ENCODE data around the gene CDH4.
A peak's percentile ranks its signal among the peaks of the same experiment; 100 is the strongest.

The CDH4 gene

DNA sequence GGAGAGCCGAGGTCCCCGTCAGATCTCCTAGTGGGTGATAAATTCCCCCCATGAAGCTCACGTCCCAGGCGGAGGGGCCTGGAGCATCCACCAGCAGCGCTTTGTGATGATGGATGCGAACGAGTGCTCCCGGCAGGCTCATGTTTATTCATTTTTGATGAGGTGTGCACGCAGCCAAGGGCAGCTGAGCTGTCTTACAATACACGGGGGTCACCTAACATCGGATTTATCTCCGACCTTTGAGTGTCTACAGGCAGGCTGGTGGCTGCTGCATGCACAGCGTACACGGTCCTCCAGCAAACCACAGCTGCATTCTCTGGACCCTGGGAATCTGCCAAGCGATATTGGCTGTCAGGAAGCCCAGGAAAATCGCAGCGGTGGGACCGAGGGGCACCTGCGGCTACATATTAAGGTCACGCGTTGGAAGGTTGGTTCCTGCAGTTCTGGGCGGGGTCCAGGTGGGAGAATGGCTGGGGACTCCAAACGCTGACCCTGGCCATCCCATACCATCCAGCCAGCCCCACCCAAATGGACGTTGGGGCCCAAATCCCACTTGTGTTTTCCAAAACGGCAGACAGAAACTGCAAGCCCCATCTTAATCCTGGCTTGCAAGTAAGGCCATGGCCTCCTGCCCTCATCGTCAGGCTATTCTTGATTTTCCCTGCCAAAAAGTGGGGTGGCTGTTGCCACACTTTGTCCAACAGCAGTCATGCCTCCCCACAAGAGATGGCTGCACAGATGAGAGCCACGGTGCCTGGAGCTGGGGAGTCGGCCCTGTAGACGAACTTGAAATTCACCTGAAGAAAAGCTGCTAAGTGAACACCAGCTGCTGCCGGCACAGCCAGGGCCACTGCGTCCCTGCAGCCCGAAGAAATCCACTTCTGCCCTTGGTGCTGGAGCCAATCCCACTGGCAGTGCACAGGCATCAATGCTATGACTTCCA is 413.7 kb downstream of the CDH4 start:
- DNase-seq = no peak

DNA sequence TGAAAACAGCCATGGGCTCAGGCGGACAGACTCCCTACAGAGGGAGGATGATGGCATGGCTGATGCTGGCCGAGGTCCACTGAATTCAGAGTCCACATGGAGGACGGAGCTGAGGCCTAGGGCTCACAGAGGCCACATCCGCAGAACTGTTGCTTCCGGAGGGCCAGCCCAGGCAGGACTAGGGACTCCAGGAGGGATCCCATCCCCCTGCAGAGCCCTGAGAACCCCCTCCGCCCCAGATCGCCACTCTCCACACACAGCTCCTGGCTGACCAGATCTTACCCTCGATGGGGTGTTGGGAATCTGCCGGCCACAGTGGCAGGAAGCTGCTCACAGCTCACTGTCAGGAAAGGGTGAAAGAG is 414.4 kb downstream of the CDH4 start:
- DNase-seq = no peak

DNA sequence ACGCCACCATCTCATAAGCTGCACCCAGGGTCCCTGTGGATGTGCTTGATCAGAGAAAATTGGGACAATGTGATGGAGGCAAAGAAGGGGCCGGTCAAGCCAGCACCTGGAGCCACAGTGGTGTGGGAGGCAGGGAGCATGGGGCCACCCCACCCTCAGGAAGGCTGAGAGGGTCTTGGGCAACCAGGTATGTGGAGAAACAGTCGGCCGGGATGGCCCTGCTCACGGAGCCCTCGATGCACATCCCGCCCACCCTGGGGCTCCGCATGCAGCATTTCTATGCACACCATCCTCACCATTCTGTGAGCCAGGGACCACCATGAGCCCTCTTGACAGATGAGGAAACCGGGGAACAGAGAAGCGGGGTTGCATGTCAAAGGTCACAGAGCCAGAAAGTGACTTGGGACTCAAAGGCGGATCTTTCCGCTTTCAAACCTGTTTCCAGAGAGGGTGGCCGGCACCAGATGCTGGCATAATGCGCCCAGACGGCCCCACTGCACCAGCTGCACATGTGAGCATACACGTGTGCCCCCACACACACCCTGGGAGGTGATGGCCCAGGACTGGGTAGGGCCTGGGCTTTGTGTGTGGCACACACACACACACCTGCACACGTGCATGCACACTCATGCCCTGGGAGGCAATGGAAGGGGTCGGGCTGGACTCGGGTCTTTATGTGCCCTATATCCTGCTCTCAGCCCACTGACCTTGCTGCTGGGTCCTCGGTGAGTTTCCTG is 415.2 kb downstream of the CDH4 start:
- no peak for DNase-seq

DNA sequence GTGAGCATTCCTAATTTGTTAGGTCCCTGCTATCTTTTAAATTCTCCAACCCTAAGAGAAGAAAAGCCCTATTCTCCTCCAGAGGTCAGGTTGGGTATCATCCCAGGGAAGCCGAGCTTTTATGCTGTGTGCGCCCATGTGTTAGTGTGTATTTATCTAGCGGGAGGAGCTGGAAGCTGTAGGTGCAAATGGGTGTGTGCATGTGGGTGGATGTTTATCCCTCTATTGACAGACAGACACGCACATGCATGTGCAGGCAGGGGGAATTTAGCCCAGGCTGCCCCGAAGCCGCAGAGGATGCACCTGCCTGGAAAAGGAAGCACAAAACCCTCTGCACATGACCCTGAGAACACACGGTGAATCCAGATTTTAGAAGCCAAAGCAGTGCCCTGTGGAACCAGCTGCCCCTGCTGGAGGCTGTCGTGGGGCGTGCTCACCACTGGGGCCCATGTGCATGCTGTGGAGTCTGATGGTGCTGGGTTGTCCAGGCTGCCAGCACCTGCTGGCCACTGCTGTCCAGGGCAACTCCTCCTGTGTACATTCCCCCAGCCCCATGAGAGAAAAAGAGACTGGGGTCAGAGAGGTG is 416.1 kb downstream of the CDH4 start:
- no peak for DNase-seq

DNA sequence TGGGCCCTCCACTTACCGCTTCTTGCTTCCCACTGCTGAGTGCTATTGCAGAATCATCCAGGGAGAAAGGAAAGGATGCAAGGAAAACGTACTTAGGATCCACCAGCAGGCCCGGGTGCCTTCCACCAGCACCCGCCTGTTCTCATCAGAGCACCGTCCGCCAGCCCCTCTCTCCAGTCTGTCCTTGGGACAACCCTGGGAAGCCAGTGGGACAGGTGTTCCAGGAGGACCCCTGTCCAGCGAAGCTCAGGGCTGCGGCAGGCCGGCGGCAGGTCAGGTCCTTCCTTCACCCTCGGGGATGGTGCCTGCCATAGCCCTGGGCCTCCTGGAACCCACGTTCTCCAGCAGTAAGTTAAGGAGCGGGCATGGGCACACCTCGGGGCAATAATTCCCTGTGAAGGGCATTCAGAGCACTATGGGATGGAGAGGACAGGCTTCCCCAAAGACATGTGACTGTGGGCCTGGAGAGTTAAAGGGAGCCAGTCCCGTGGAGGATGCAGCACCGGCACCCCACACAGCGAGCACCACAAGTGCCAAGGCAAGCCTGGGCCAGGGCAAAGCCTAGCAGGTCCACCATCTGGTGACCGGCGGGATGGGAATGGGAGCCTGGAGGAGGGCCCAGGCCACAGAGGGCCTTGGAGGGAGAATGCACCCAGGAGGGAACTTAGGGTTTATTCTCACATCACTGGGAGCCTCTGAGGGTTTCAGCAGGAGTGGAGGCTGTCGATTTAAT is 416.9 kb downstream of the CDH4 start:
- DNase-seq = no peak

DNA sequence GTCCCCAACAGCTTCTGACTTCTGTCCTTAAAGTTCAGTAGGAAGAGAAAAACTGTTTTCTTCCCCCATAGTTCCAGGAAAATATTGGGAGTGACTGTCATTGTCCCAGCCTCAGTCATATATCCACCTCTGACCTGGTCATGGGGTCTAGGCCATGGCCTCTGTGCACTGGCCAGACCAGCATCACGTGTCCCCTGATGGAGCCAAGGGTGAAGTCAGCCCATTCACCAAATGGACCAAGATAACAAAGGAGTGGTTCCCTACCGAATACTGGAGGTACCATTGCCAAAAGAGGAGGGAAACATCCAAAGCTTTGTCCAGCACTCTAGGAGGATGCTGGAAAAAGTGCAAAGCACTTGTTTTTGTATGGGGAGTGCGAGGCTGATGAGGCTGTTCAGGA is 418.2 kb downstream of the CDH4 start:
- DNase-seq = no peak

DNA sequence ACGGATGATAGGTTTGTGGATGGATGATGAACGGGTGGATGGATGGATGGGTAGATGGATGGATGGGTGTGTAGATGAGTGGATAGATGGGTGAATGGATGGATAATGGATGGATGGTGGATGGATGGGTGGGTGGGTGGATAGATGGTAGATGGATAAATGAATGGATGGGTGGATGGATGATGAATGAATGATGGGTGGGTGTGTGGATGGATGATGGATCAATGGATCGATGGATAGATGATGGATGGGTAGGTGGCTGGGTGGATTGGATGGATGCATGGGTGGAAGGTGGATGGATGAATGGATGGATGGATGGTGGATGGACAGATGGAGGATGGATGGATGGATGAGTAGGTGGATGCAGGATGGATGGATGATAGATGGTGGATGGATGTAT is 419.5 kb downstream of the CDH4 start:
- no peak for DNase-seq

DNA sequence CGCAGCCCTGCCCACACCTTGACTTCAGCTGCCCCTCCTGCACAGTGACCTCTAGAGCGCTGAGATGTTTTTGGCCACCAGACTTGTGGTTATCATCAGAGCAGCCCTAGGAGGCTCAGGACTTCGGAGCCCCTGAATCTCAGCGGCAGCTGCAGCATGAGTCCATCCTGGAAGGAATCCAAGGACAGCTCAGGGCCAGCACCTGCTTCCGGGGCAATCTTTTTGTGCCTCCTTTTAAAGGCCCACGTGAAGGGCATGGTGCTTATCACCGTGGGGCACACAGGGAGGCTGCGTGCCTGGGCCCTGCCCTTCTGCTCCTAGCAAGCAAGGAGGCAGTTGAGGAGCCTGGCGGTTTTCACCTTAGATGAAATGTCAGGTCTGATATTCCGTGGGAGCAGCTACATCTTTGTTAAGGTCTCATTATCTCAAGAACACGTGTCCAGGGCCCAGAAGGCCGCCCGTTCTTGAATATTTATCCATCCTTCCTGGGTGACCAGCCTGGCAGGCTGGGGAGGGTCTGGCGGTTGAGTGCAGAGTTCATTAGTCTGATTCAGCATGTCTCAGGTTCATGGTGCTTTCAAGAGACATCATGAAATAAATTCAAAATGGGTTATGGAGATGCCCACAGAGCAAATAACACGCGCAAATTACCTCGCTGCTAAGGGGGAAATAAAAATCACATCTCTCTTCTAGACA is 421.2 kb downstream of the CDH4 start:
- DNase-seq = no peak

DNA sequence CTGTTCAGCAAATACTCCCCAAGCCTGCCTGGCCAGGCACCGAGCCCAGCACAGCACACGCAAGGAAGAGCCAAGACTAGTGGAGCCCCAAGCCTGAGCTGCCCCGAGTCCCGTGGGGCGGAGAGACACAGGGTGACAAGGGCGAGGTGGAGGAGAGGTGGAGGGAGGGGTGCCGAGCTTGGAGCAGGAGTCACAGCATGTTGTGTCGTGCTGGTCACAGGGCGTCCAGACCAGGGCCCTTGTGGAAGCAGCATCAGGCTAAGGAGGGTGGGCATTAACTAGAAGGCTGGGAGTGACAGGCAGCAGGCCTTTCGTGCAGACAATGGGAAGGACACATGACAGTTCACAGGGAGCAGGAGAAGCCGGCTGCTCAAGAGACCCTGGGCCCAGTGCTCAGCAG is 422.1 kb downstream of the CDH4 start:
- no peak for DNase-seq

DNA sequence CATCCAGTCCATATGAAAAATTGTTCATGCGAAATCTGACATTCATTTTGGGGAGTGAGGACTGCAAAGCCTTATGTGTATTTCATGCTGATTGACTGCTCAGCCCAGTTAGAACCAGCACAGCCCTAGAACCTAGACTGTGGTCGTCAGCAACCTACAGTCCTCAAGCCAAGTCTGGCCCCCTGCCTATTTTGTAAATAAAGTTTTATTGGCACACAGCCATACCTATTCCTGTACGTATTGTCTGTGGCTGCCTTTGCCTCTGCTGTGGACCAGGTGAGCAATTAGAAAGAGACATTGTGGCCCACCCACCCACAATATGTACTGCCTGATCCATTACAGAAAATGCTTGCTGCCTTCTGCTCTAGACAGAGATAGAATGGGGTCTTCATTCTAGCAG is 422.6 kb downstream of the CDH4 start:
- DNase-seq = no peak

DNA sequence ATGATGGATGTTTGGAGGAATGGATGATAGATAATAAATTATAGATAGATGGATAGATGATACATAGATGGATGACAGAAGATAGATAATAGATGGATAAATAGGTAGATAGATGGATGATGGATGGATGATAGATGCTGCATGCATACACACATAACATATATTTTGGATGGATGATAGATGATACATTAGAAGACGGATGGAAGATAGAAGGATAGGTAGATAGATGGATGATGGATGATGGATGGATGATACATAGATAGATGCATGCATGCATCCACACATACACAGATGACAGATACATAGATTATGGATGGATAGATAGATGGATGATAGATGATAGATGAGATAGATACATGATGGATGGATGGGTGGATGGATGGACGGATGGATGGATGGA is 425.9 kb downstream of the CDH4 start:
- no peak for DNase-seq

DNA sequence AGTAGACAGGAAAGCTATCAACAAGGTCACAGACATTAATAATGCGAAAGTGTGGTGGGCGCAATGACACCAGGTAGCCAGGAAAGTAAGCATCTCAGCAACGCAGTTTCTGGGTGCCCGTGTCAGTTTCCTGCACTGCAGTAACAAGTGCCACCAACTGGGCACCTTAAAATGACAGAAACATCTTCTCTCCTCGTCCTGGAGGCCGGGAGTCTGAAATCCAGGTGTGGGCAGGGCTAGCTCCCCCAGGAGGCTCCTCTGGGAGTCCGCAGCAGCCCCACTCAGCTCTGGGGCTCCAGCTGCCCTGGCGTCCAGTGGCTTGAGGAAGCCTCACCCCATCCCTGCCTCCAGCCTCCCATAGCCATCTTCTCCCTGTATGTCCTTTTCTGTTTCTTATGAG is 426.4 kb downstream of the CDH4 start:
- DNase-seq = no peak

DNA sequence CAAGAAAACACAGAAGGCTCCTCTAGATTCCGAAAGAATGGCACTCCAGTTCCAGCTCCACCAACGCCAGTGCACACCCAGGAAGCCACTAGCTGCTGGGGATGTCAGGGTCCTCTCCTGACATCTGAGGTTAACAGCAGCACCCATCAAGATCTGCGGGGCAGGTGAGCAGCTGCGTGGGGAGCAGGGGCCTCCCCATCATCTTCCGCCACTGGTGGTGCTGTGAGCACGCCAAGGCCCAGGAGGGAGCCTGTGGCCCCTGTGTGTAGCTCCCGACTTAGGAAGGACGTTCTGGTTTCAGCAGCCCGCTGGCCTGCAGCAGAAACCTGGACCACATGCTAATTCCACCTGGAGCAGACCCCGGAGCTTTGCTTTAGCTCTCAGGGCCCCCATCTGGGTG is 427.4 kb downstream of the CDH4 start:
- DNase-seq = no peak

DNA sequence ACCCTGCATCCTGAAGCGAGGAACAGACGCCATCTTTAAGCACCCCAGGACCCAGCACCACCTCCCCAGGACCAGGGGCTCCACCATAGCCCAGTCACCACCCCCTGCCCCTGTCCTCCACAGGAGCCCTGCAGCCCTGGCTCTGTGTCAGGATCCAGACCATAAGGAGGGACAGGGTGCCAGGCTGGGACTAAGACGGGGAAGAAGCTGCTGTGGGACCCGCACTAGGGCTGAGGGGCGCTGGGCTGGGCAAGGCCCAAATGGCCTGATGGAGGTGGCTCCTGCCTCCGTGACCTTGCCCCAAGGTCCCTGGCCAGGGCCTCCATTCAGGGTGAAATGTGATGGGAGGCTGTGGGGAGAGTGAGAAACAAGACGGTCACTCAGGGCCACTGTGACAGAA is 428.0 kb downstream of the CDH4 start:
- DNase-seq = no peak

DNA sequence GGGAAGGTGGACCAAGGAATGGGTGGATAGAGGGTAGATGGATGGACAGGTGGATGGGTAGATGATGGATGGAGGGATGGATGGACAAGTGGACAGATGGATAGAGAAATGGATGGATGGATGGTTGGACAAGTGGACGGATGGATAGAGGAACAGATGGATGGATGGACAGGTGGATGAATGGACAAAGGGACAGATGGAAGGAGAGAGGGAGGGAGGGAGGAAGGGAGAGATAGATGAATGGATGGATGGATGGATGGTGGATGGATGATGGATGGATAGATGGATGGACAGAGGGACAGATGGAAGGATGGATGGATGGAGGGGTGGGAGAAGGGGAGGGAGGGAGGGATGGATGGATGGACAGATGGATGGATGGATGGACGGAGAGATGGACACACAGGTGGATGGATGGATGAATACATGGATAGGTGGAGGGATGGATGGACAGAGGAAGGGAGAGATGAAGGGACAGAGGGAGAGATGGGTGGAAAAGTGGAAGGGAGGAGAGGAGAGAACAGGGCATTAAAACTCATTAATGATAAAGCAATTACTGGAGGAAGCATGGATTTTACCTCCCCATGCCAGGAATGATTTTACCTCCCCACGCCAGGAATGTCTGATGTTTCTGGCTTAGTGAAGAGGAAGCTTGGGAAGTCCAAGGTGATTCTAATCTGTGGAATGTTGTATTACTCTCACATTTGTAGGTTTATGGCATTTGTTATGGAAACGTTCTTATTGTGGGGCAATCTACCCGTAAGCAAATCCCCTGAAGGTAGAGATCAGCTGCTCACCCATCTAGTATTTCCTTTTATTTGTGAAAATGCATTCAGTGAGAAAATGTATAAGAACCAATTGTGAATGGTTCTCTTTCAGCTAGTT is 430.3 kb downstream of the CDH4 start:
- peak; percentile 43 for DNase-seq

DNA sequence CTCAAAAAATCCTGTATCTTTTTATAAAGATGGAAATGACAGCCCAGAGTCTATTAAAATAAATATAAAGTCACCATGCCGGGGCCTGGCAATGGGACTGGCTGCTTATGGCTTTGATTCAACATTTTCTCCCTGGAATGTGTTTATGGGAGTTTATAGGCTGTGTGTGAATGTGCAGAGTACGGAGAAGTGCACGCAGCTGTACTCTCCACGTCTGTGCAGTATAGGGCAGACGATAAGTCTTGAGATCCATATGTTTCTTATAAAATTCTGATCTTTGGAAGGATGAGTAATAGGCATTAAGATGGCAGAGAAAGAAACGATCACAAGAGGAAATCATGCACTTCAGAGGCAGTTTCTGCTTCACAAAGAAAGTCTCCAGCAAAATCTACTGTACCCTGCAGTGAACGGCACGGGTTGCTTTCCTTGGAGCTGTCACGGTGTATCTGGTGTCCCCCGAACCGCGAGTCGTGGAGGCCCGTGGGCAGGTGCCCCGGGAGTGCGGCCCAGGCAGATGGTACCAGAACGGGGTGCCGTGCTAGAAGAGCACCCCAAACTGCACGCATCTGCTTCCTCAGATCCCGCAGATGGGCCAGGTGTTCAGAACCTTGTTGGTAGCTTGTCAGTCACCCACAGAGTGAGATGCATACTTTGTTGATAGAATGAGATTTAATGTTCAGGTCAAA is 431.1 kb downstream of the CDH4 start:
- DNase-seq = peak; percentile 87

DNA sequence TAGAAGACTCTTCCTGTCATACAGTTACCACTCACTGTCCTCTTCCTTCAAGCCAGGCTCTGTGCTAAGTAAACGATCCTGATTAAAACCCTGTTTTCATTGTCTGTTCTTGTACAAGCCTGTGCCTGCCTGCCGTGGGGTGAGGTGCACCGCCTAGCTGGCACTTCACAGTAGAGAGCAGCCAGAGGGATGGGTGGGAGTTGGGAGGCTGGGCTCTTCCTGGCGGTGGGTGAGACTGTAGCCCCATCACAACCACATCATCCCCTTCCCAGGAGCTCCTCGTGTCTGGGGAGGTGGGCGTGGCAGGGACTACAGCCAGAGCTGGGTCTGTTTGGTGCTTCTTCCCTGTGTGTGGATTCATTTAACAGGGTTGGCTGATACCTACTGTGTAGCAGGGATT is 431.7 kb downstream of the CDH4 start:
- DNase-seq = no peak

DNA sequence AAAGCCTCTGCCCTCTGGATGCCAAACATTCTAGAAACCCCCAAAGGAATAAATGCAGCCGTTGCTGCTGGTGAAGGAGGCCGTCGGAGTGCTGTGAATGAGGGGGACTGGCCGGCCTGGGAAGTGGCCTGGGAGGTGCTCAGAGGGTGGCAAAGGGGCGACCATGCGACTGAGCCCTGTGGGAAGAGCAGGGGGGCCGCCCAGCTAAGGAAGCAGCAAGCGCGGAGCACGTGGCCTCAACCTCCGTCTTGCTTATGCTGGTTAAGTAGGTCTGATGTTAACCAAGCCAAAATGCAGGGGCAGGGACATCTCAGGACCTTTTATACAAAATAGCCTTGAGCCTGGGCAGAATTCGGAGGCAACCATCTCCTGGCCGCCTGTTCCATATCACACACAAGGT is 432.1 kb downstream of the CDH4 start:
- no peak for DNase-seq

DNA sequence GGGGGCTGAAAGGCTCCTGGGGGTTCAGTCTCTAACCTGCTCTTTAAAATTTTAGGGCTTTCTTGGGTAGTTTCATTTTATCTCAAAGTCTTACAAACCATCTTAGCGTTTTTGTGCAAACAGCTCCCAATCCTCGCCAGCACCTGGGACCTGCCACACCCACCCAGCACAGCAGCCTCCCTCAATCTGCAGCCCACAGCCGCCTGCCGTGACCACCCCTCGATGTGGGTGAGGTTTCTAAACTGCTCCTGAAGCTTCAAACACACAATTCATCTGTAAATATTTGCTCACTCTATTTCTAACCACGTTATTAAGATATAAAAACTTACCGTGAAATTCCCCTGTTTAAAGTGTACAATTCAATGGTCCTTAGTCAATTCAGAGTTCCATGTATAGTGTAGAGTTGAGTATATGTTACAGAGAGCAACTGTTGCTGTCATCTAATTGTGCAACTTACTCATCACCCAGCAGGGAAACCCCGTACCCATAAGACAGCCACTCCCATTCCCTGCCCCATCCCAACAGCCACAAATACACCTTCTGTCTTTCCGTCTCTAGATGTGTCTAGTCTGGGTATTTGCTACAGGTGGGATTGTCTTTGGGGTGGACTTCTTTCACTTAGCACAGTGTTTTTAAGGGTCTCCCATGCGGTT is 432.6 kb downstream of the CDH4 start:
- no peak for DNase-seq

DNA sequence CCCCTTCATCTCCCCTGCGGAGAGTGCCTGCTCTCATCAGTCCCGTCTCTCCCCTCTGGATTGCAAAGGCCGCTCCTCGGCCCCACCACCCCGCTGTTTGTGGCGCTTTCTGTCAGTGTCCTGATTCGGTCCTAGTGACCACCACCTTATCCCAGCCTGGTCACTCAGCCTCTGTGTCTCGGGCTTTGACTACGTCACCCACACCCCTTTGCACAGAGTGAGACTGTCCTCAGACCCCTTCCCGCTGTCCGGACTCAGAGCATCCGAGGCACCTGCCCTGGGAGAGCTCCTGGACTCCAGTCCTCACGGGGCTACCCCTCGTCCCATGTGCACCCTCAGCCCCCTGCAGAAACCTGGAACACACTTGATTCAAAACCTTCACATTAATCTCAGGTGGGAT is 433.4 kb downstream of the CDH4 start:
- DNase-seq = no peak

Data from fibroblast of skin of right quadriceps (primary cell).